GM12875 (cell line): Measurements from ENCODE around the gene ENGASE.

ENCODE experiments used
- H3K4me3 ChIP-seq: one replicate; pipeline ENCODE4 v1.5.1; 2011; ENCODE audit warnings: low read depth, low read length, control low read depth
- TF ChIP-seq, protein P1 (sequence below): IDR thresholded peaks from 2 replicates; pipeline ENCODE4 v1.5.1; 2011; ENCODE audit warnings: low read depth, mild to moderate bottlenecking, control low read depth, inconsistent platforms, low read length, moderate library complexity, borderline replicate concordance; ENCODE audit not compliant: insufficient read depth

Gene ENGASE

DNA sequence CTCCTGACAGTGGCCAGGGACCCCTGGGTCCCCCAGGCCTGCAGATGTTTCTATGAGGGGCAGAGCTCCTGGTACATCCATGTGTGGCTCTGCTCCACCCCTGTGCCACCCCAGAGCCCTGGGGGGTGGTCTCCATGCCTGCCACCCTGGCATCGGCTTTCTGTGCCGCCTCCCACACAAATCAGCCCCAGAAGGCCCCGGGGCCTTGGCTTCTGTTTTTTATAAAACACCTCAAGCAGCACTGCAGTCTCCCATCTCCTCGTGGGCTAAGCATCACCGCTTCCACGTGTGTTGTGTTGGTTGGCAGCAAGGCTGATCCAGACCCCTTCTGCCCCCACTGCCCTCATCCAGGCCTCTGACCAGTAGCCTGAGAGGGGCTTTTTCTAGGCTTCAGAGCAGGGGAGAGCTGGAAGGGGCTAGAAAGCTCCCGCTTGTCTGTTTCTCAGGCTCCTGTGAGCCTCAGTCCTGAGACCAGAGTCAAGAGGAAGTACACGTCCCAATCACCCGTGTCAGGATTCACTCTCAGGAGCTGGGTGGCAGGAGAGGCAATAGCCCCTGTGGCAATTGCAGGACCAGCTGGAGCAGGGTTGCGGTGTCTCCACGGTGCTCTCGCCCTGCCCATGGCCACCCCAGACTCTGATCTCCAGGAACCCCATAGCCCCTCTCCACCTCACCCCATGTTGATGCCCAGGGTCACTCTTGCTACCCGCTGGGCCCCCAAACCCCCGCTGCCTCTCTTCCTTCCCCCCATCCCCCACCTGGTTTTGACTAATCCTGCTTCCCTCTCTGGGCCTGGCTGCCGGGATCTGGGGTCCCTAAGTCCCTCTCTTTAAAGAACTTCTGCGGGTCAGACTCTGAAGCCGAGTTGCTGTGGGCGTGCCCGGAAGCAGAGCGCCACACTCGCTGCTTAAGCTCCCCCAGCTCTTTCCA lies 25.5 kb upstream of the ENGASE start:
- no peak overlapping the region for H3K4me3 ChIP-seq
- TF ChIP-seq, protein P1, sequence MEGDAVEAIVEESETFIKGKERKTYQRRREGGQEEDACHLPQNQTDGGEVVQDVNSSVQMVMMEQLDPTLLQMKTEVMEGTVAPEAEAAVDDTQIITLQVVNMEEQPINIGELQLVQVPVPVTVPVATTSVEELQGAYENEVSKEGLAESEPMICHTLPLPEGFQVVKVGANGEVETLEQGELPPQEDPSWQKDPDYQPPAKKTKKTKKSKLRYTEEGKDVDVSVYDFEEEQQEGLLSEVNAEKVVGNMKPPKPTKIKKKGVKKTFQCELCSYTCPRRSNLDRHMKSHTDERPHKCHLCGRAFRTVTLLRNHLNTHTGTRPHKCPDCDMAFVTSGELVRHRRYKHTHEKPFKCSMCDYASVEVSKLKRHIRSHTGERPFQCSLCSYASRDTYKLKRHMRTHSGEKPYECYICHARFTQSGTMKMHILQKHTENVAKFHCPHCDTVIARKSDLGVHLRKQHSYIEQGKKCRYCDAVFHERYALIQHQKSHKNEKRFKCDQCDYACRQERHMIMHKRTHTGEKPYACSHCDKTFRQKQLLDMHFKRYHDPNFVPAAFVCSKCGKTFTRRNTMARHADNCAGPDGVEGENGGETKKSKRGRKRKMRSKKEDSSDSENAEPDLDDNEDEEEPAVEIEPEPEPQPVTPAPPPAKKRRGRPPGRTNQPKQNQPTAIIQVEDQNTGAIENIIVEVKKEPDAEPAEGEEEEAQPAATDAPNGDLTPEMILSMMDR = no peak

- TF ChIP-seq, protein P1 = no peak
These were observed 24.8 kb upstream of the ENGASE start for GRCh38 chr17:79049821-79050220.

DNA sequence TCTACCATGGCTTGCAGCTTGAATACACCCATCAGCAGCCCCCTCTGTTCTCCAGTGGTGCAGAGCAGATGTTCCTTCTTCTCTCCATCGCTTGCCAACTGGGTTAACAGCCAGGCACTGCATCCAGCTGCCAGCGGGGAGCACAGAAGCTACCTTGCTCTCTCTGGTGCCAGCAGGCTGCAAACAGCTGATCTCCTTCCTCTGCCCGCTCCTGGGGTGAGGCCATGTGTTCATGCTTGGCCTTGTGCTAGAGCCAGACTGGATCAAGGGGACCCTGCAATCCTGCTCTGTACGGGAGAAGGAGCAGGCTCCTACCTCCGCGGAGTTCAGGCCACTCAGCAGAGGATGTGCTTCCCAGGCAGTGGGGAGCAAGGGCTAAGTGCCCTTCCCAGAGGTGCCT lies 24.1 kb upstream of the ENGASE start:
- no peak overlapping the region for H3K4me3 ChIP-seq
- TF ChIP-seq, protein P1 = no peak

More at GRCh38 chr17:79049821-79050220, 24.8 kb upstream of the ENGASE start:
- H3K4me3 ChIP-seq = no peak overlapping the region

DNA sequence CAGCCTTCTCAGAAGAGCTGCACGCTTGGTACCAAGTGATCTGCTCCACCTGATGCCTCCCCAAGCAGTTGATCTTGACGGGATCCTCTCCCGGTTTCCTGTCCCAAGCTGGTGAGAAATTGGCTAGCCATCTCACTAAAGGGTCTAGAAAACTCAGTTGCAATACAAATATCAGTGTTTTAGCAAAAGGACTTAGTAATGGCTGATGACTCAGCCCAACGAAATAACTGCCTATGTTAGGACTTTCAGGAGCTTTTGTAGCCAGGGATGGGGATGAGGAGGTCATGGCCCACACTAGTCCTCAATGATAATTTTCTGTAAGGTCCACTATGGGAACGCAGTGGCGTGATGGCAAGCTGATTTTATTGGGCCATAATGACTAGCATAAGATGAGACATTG lies 23.3 kb upstream of the ENGASE start:
- TF ChIP-seq, protein P1 = no peak
- no peak overlapping the region for H3K4me3 ChIP-seq

DNA sequence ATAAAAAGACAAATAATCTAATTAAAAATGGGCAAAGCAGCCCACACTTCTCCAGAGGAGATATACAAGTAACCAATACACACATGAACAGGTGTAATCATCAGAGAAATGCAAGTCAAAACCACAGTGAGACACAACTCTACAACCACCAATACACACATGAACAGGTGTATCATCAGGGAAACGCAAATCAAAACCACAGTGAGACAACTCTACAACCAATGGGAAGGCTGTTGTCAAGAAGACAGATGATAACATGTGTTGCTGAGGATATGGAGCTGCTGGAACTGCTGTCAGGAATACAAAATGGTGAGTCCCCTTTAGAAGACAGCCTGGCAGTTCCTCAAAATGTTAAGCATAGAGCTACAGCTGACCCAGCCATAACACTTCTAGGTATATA lies 22.5 kb upstream of the ENGASE start:
- no peak overlapping the region for H3K4me3 ChIP-seq
- TF ChIP-seq, protein P1 = no peak

DNA sequence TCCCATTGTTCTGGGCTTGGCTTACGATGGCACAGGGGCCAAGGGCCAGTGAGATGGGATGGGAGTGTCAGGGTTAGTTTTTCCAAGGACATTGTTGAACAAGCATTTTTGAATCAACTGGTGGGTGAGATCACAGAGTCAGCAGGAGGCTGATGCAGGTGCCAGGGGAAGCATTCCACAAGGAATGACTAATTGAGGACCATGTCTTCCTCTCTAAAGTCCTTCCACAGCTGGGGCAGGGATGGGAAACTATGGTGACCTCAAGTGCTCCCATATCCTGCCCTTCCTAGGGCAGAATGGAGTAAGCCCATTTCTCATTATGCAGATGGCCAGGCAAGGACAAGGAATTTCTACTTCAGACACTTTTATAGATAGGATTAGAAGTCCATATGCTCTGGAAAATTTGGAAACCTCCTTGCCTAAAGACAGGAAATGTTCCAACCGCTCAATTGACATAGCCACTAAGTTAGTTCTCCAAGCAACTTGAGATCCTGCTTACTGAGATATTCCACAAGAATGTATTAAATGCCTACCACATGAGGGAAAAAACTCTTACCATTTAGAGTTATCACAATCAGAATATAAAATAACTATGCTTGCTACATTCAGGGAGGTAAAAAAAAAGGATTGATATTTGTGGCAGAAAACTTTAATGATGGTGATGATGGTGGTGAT lies 21.2 kb upstream of the ENGASE start:
- H3K4me3 ChIP-seq = no peak overlapping the region
- TF ChIP-seq, protein P1 = no peak
